GM12891 (cell line): Measurements from ENCODE around the gene JMJD7.

Source experiments
- POLR2A ChIP-seq: IDR thresholded peaks from 2 replicates; pipeline ENCODE4 v1.6.1; 2011; ENCODE audit warnings: low read depth, low read length, control low read depth
- POLR2AphosphoS5 ChIP-seq: IDR thresholded peaks from 2 replicates; pipeline ENCODE4 v1.6.1; 2011; ENCODE audit warnings: low read depth, low read length, control low read depth
- TAF1 ChIP-seq: IDR thresholded peaks from 2 replicates; pipeline ENCODE4 v1.6.1; 2011; ENCODE audit warnings: low read depth, low read length, control low read depth

DNA sequence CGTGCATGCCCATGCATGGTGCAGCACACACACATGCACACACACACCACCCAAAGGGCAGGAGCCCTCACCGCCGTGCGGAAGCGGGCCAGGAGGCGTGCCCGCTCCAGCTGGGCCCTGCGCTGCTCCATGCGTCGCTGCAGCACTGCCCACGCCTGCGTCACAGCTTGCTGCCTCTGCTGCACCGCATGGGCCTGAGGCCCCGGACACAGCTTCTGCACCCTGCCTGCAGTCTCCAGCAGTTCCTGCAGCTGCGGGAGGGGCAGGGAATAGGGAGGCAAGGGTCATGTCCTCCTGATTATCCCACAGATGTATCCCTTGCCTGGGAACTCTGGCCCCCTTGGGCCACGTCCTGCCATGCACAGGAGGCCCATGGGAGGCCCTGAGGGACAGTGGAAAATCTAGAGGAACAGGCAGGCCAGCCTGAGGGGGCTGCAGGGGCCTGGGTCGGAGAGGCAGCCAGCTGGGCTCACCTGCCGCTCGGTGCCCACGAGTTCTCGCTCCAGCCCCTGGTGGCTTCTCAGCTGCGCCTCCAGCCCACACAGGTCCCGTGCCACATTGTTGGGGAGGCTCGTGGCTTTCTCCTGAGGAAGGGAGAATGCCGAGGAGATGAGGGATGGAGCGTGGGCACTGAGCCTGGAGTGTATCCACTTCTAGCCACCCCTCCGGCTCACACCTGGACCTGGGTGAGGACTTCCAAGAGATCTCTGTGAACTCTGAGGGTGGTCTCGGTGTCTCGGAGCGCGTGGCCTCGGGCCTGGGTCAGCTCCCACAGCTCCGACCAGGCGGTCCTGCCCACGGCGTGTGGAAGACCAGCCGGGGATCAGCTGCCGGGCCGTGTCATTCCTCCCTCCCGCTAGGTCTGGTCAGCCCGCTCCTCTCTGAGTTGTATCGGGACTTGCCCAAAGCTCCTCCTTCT lies 42.1 kb downstream of the JMJD7 start:
- TF ChIP-seq POLR2A (no peak), TAF1 (no peak), POLR2AphosphoS5 (no peak)
